ENCODE data around the gene PDE6B.

DNA sequence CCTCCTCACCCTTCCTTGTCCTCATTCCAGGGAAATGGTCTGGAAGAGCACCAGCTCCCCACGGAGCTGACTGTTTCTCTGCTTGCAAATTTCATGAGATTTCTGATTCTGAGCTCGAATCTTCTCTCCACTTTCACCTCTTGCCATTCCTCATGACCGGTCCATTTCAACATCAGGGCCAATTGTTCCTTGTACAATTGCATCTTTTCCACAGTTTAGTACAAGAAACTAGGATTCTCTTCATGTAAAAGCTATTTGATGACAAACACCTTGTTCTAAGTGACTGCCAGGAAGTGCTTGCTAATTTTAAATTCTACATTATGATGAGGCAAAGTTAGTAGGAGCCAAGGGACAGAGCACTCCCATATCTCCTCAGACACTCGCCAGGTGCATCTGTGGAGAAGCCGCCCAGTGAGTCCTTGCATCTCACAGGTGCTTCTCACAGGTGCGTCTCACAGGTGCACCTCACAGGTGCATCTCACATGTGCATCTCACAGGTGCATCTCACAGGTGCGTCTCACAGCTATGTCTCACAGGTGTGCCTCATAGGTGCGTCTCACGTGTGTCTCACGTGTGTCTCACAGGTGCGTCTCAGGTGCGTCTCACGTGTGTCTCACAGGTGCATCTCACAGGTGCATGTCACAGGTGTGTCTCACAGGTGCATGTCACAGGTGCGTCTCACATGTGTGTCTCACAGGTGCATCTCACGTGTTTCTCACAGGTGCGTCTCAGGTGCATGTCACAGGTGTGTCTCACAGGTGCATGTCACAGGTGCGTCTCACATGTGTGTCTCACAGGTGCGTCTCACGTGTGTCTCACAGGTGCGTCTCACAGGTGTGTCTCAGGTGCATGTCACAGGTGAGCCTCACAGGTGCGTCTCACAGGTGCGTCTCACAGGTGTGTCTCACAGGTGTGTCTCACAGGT is 3.0 kb upstream of the PDE6B start:
- TF ChIP-seq, protein P1, sequence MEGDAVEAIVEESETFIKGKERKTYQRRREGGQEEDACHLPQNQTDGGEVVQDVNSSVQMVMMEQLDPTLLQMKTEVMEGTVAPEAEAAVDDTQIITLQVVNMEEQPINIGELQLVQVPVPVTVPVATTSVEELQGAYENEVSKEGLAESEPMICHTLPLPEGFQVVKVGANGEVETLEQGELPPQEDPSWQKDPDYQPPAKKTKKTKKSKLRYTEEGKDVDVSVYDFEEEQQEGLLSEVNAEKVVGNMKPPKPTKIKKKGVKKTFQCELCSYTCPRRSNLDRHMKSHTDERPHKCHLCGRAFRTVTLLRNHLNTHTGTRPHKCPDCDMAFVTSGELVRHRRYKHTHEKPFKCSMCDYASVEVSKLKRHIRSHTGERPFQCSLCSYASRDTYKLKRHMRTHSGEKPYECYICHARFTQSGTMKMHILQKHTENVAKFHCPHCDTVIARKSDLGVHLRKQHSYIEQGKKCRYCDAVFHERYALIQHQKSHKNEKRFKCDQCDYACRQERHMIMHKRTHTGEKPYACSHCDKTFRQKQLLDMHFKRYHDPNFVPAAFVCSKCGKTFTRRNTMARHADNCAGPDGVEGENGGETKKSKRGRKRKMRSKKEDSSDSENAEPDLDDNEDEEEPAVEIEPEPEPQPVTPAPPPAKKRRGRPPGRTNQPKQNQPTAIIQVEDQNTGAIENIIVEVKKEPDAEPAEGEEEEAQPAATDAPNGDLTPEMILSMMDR (optimal IDR thresholded peaks at IDR 0.05 in 1 of 3, IDR thresholded peaks at IDR 0.05 in 1 of 3, conservative IDR thresholded peaks at IDR 0.05 in 1 of 3; ENCODE audit: extremely low read depth in 1 of 3, insufficient read depth in 2 of 3, low read length in 3 of 3): no peak
- TF ChIP-seq EZH2 (IDR thresholded peaks at IDR 0.05; ENCODE audit: low read length): no peak

All from keratinocyte (primary cell).